IMR-90 (cell line): ENCODE results near the gene DET1. TPM values are rescaled to one million over a fixed set of nuclear protein-coding genes. Genes with fewer than 3 reads are reported as not detected.

Experiments used
- ATAC-seq: fragments of 200-7000 bp; cut with Tn5 transposase; 2 replicates; pipeline ENCODE4 v1.9.1; 2020; ENCODE audit warnings: low read depth, mild to moderate bottlenecking, moderate library complexity
- BruUV-seq: library from RNA; stranded (reverse); fragments of 400-500 nt; replicated peaks from 2 replicates; lab custom pipeline; 2021; lab: Mats Ljungman, UMichigan
- CTCF ChIA-PET: fragments of 300-600 bp; formaldehyde crosslinking; extraction: SDS; loops from one replicate; lab custom pipeline; 2021; ENCODE audit warnings: antibody characterized with exemption; lab: Yijun Ruan, JAX
- POLR2A ChIA-PET: fragments of 300-600 bp; sonication (Branson Sonifier 250); formaldehyde crosslinking; loops from one replicate; lab custom pipeline; 2022; ENCODE audit warnings: antibody characterized with exemption; ENCODE audit not compliant: unreplicated experiment; lab: Charles Lee
- DNase-seq: peaks from one replicate; pipeline ENCODE4 v3.0.0; 2013
- H2AFZ ChIP-seq: replicated peaks from 2 replicates; pipeline ENCODE3; 2013; ENCODE audit warnings: low read length, mild to moderate bottlenecking; ENCODE audit not compliant: poor library complexity
- H2AK5ac ChIP-seq: 2 replicates; pipeline ENCODE4 v1.6.1; 2013; ENCODE audit warnings: low read depth, low read length, inconsistent platforms
- H2AK9ac ChIP-seq: replicated peaks from 2 replicates; pipeline ENCODE3; 2013; ENCODE audit warnings: mild to moderate bottlenecking, low read depth, low read length, moderate library complexity; ENCODE audit not compliant: poor library complexity
- H2BK120ac ChIP-seq: 2 replicates; pipeline ENCODE4 v1.6.1; 2013; ENCODE audit warnings: low read depth, low read length, inconsistent platforms
- H2BK15ac ChIP-seq: 3 replicates; pipeline ENCODE4 v1.6.1; 2013; ENCODE audit warnings: low read depth, low read length, inconsistent platforms
- H2BK20ac ChIP-seq: 2 replicates; pipeline ENCODE4 v1.6.1; 2013; ENCODE audit warnings: low read depth, mild to moderate bottlenecking, inconsistent platforms, low read length, moderate library complexity
- H2BK5ac ChIP-seq: 2 replicates; pipeline ENCODE4 v1.6.1; 2013; ENCODE audit warnings: mild to moderate bottlenecking, low read depth, low read length, inconsistent platforms; ENCODE audit not compliant: poor library complexity, severe bottlenecking
- H3K14ac ChIP-seq: replicated peaks from 2 replicates; pipeline ENCODE4 v1.6.1; 2013; ENCODE audit warnings: low read depth, low read length, inconsistent platforms
- H3K18ac ChIP-seq: 2 replicates; pipeline ENCODE4 v1.6.1; 2013; ENCODE audit warnings: low read depth, low read length, control low read depth
- H3K23ac ChIP-seq: 2 replicates; pipeline ENCODE4 v1.6.1; 2013; ENCODE audit warnings: low read depth, low read length, inconsistent platforms
- H3K27ac ChIP-seq: 2 replicates; pipeline ENCODE4 v1.5.1; 2013; ENCODE audit warnings: mild to moderate bottlenecking, control low read depth, low read length; ENCODE audit not compliant: insufficient read depth
- H3K27me3 ChIP-seq: 2 replicates; pipeline ENCODE4 v1.6.1; 2013; ENCODE audit warnings: low read length; ENCODE audit not compliant: control insufficient read depth, insufficient read depth
- H3K36me3 ChIP-seq: 2 replicates; pipeline ENCODE4 v1.6.1; 2013; ENCODE audit warnings: low read length, mixed read lengths; ENCODE audit not compliant: control insufficient read depth, insufficient read depth
- H3K4ac ChIP-seq: 2 replicates; pipeline ENCODE4 v1.6.1; 2013; ENCODE audit warnings: low read depth, low read length, inconsistent platforms
- H3K4me1 ChIP-seq: 2 replicates; pipeline ENCODE4 v1.6.1; 2013; ENCODE audit warnings: low read length, mixed read lengths; ENCODE audit not compliant: control insufficient read depth, insufficient read depth
- H3K4me2 ChIP-seq: 2 replicates; pipeline ENCODE4 v1.6.1; 2013; ENCODE audit warnings: low read depth, mild to moderate bottlenecking, control low read depth, low read length, moderate library complexity
- H3K4me3 ChIP-seq: 2 replicates; pipeline ENCODE4 v1.5.1; 2013; ENCODE audit warnings: low read depth, mild to moderate bottlenecking, control low read depth, low read length, moderate library complexity; ENCODE audit not compliant: insufficient read depth
- H3K56ac ChIP-seq: 2 replicates; pipeline ENCODE4 v1.6.1; 2013; ENCODE audit warnings: low read length, inconsistent platforms; ENCODE audit not compliant: insufficient read depth; ENCODE audit errors: extremely low read depth
- H3K79me1 ChIP-seq, 2 experiments: 2 replicates each; pipeline ENCODE4 v1.6.1; 2013; ENCODE audit warnings: low read length in 2 of 2, inconsistent platforms in 1 of 2, low read depth in 1 of 2
- H3K9ac ChIP-seq: 2 replicates; pipeline ENCODE4 v1.6.1; 2013; ENCODE audit warnings: low read depth, low read length, control low read depth
- H3K9me1 ChIP-seq: 2 replicates; pipeline ENCODE4 v1.6.1; 2013; ENCODE audit warnings: low read length, inconsistent platforms; ENCODE audit not compliant: insufficient read depth
- H3K9me3 ChIP-seq: 2 replicates; pipeline ENCODE4 v1.6.1; 2013; ENCODE audit warnings: low read length; ENCODE audit not compliant: control insufficient read depth, insufficient read depth
- H4K20me1 ChIP-seq: 2 replicates; pipeline ENCODE4 v1.6.1; 2013; ENCODE audit warnings: low read length, inconsistent platforms; ENCODE audit not compliant: insufficient read depth
- H4K5ac ChIP-seq: 2 replicates; pipeline ENCODE4 v1.6.1; 2013; ENCODE audit warnings: mild to moderate bottlenecking, low read depth, low read length, control low read depth
- H4K8ac ChIP-seq, 2 experiments: 2 replicates each; pipeline ENCODE4 v1.6.1; 2013; ENCODE audit warnings: low read depth in 2 of 2, low read length in 2 of 2, control low read depth in 1 of 2, inconsistent platforms in 1 of 2
- H4K91ac ChIP-seq: 2 replicates; pipeline ENCODE4 v1.6.1; 2013; ENCODE audit warnings: low read depth, low read length, inconsistent platforms; ENCODE audit not compliant: insufficient read depth
- BHLHE40 ChIP-seq: fragments of 150-350 bp; IDR thresholded peaks from 2 replicates; pipeline ENCODE4 v1.6.1; 2016; ENCODE audit warnings: mild to moderate bottlenecking, low read depth, low read length
- CEBPB ChIP-seq: IDR thresholded peaks from 2 replicates; pipeline ENCODE4 v1.6.1; 2012; ENCODE audit warnings: low read depth, low read length, improper control_type of control experiment
- CHD1 ChIP-seq: IDR thresholded peaks from 2 replicates; pipeline ENCODE4 v1.6.1; 2012; ENCODE audit warnings: low read depth, low read length, improper control_type of control experiment
- CTCF ChIP-seq: conservative IDR thresholded peaks from 2 replicates; pipeline ENCODE4 v1.5.1; 2012; ENCODE audit warnings: mild to moderate bottlenecking, low read depth, low read length, improper control_type of control experiment
- ELK1 ChIP-seq: fragments of 150-350 bp; IDR thresholded peaks from 2 replicates; pipeline ENCODE4 v1.6.1; 2016; ENCODE audit warnings: low read depth, mild to moderate bottlenecking, low read length, moderate library complexity, borderline replicate concordance
- FOS ChIP-seq: fragments of 150-350 bp; IDR thresholded peaks from 2 replicates; pipeline ENCODE4 v1.6.1; 2016; ENCODE audit warnings: low read depth, low read length
- MAFK ChIP-seq: IDR thresholded peaks from 2 replicates; pipeline ENCODE4 v1.6.1; 2012; ENCODE audit warnings: low read depth, low read length, improper control_type of control experiment
- MAZ ChIP-seq: IDR thresholded peaks from 2 replicates; pipeline ENCODE4 v1.6.1; 2012; ENCODE audit warnings: low read depth, mild to moderate bottlenecking, low read length, improper control_type of control experiment, moderate library complexity, borderline replicate concordance
- MXI1 ChIP-seq: IDR thresholded peaks from 2 replicates; pipeline ENCODE4 v1.6.1; 2012; ENCODE audit warnings: low read depth, mild to moderate bottlenecking, low read length, moderate library complexity, borderline replicate concordance
- NFE2L2 ChIP-seq: fragments of 150-350 bp; IDR thresholded peaks from 2 replicates; pipeline ENCODE4 v1.6.1; 2016; ENCODE audit warnings: low read depth, mild to moderate bottlenecking, low read length
- POLR2A ChIP-seq: IDR thresholded peaks from 2 replicates; pipeline ENCODE4 v1.6.1; 2012; ENCODE audit warnings: mild to moderate bottlenecking, low read depth, low read length
- RAD21 ChIP-seq: IDR thresholded peaks from 2 replicates; pipeline ENCODE4 v1.6.1; 2012; ENCODE audit warnings: low read length, improper control_type of control experiment
- RCOR1 ChIP-seq: IDR thresholded peaks from 2 replicates; pipeline ENCODE4 v1.6.1; 2012; ENCODE audit warnings: mild to moderate bottlenecking, low read length, improper control_type of control experiment; ENCODE audit not compliant: insufficient replicate concordance
- RFX5 ChIP-seq: IDR thresholded peaks from 2 replicates; pipeline ENCODE4 v1.8.0; 2012; ENCODE audit warnings: low read depth, mild to moderate bottlenecking, low read length, moderate library complexity
- SMC3 ChIP-seq: fragments of 150-350 bp; IDR thresholded peaks from 2 replicates; pipeline ENCODE4 v1.6.1; 2016; ENCODE audit warnings: low read depth, mild to moderate bottlenecking, antibody characterized with exemption, low read length, moderate library complexity
- USF2 ChIP-seq: fragments of 150-350 bp; IDR thresholded peaks from 2 replicates; pipeline ENCODE4 v1.6.1; 2017; ENCODE audit warnings: mild to moderate bottlenecking, antibody characterized with exemption, low read length, low read depth
- WGBS, 2 experiments: methylation state at CpG; one replicate each; pipeline versions ENCODE4 v1.1.5 to v1.1.7; 2013; ENCODE audit warnings: missing lambda C conversion rate in 2 of 2; ENCODE audit not compliant: insufficient read length in 1 of 2; ENCODE audit errors: extremely low coverage in 2 of 2; 5-methylcytosine and 5-hydroxymethylcytosine counted together
- dilution Hi-C: fragments of 300-500 bp; cut with HindIII; formaldehyde crosslinking; loops from one replicate; pipeline ENCODE4 v1.14.3; 2018; ENCODE audit warnings: low sequenced_read_pairs; ENCODE audit not compliant: unreplicated experiment
- in situ Hi-C: fragments of 300-500 bp; cut with MboI; formaldehyde crosslinking; loops from 3 replicates; pipeline ENCODE4 v1.14.3; 2019; ENCODE audit warnings: low sequenced_read_pairs, inconsistent platforms, mixed read lengths
- intact Hi-C: fragments of 100-400 bp; cut with micrococcal nuclease; formaldehyde crosslinking; loops from 2 replicates; pipeline ENCODE4 v1.10.0; 2022
- polyA plus RNA-seq, 3 experiments: library from polyadenylated mRNA; depleted of rRNA; stranded (reverse); fragments of >200 nt; gene quantifications; 2 replicates each; pipeline ENCODE4 v1.2.3, GENCODE V29; 2012; ENCODE audit warnings: low replicate concordance in 1 of 3
- total RNA-seq: library from RNA; depleted of rRNA; stranded (reverse); fragments of >200 nt; gene quantifications from 2 replicates; pipeline ENCODE4 v1.2.3, GENCODE V29; 2012

Gene DET1
- total and polyA plus RNA-seq, 2 of the 4 experiments (the other 2 are of a cell fraction): 5.6 to 9.1 TPM

GRCh38 chr15:88574077-88574476, 27.6 kb upstream of the DET1 start:
- no peaks in the 10 kb centered on the region for H3K4me1 ChIP-seq
- H3K14ac ChIP-seq: no peak overlapping the region
- no peaks in the 10 kb centered on the region for H3K79me1 ChIP-seq
- H3K18ac ChIP-seq: no peak overlapping the region
- ChIA-PET POLR2A (no interaction called here), CTCF (no interaction called here)
- H4K20me1 ChIP-seq: no peaks in the 10 kb centered on the region
- intact Hi-C loops: no loop called here
- H3K4me3 ChIP-seq: no peak overlapping the region
- no peak overlapping the region for H2BK120ac ChIP-seq
- ATAC-seq: no peak
- no peak overlapping the region for H3K4me2 ChIP-seq
- H2BK20ac ChIP-seq: no peak overlapping the region
- no peak for TF ChIP-seq MAFK
- no peak for TF ChIP-seq RFX5
- no peak for TF ChIP-seq CHD1
- TF ChIP-seq ELK1: no peak
- no peak for TF ChIP-seq CEBPB
- no peak for TF ChIP-seq MAZ
- no peak for TF ChIP-seq MXI1
- TF ChIP-seq NFE2L2: no peak
- no peak for TF ChIP-seq POLR2A
- TF ChIP-seq BHLHE40: no peak
- TF ChIP-seq SMC3: no peak
- no peak for TF ChIP-seq RAD21
- no peak for TF ChIP-seq RCOR1
- no peak for TF ChIP-seq FOS
- TF ChIP-seq CTCF: no peak
- no peak for TF ChIP-seq USF2
- no peak overlapping the region for H2AFZ ChIP-seq
- dilution Hi-C loops: no loop called here
- H3K36me3 ChIP-seq: no peaks in the 10 kb centered on the region
- no peaks in the 10 kb centered on the region for H3K9me3 ChIP-seq
- H3K9me1 ChIP-seq: no peaks in the 10 kb centered on the region
- H2BK15ac ChIP-seq: no peak overlapping the region
- H4K91ac ChIP-seq: no peak overlapping the region
- no peak overlapping the region for H4K8ac ChIP-seq
- H2AK5ac ChIP-seq: no peak overlapping the region
- H3K27me3 ChIP-seq: peaks cover 9% of the 10 kb centered on the region
- H3K56ac ChIP-seq: no peak overlapping the region
- H3K9ac ChIP-seq: no peak overlapping the region
- in situ Hi-C loops: no loop called here
- no peak overlapping the region for H2BK5ac ChIP-seq
- no TSS peak for BruUV-seq
- H2AK9ac ChIP-seq: no peak overlapping the region
- H3K27ac ChIP-seq: no peak overlapping the region
- DNase-seq: no peak
- H3K4ac ChIP-seq: no peak overlapping the region
- WGBS, 2 experiments: no CpG with 5 or more reads among the region's 1 CpG
- H4K5ac ChIP-seq: no peak overlapping the region
- H3K23ac ChIP-seq: no peak overlapping the region
